ENCODE data around the gene S100A3.

Gene S100A3

DNA sequence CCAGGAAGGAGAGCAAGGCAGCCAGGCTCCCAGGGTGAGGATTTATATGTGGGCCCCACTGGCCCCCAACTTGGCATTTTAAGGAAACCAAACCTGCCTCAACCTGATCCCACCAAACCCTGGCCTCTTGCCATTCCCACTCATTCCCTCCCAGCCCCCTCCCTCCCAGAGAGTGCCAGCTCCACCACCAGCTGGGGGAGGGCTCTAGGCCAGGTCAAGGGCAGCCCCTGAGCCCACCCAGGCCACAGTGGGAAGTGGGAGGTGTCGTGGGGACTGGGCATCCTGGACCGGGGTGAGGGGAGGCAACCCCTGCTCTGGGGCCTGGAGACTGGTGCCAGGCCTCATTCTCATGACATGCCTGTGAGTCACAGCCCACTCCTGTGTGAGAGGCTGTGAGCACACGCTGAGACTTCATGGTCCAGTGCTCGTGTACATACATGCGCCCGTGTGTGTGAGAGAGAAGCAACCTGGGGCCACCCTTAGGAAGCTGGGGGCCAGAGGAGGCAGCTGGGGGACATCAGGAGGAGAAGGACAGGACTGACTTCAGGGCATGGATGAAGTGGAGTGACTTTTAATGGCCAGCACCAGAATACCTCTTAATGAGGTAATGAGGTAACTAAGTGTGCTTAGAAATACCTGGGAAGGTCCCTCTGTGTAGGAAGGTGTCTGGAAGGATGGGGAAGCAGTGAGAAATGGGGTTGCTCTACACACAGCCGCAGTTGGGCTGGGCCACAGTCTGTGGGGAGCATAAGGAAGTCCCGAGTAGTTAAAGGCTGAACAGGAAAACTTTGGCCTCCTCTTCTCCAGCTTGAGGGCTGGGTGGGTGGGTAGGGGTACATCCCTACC is 16.7 kb upstream of the S100A3 start, which contains the start of gene S100A2:
TSS of gene S100A2 (minus strand) at position 316 of the 846 bp plus-strand sequence. CDS start 1,967 bp downstream, outside the sequence.
- TF ChIP-seq CEBPB (IDR thresholded peaks at IDR 0.05) = no peak
- TF ChIP-seq, protein P1, sequence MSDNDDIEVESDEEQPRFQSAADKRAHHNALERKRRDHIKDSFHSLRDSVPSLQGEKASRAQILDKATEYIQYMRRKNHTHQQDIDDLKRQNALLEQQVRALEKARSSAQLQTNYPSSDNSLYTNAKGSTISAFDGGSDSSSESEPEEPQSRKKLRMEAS (IDR thresholded peaks at IDR 0.05) = no peak; the same call in 1 of the 2 replicates
- no peak for TF ChIP-seq YY1 (IDR thresholded peaks at IDR 0.05; ENCODE audit: low read depth)
- TF ChIP-seq, protein P2, sequence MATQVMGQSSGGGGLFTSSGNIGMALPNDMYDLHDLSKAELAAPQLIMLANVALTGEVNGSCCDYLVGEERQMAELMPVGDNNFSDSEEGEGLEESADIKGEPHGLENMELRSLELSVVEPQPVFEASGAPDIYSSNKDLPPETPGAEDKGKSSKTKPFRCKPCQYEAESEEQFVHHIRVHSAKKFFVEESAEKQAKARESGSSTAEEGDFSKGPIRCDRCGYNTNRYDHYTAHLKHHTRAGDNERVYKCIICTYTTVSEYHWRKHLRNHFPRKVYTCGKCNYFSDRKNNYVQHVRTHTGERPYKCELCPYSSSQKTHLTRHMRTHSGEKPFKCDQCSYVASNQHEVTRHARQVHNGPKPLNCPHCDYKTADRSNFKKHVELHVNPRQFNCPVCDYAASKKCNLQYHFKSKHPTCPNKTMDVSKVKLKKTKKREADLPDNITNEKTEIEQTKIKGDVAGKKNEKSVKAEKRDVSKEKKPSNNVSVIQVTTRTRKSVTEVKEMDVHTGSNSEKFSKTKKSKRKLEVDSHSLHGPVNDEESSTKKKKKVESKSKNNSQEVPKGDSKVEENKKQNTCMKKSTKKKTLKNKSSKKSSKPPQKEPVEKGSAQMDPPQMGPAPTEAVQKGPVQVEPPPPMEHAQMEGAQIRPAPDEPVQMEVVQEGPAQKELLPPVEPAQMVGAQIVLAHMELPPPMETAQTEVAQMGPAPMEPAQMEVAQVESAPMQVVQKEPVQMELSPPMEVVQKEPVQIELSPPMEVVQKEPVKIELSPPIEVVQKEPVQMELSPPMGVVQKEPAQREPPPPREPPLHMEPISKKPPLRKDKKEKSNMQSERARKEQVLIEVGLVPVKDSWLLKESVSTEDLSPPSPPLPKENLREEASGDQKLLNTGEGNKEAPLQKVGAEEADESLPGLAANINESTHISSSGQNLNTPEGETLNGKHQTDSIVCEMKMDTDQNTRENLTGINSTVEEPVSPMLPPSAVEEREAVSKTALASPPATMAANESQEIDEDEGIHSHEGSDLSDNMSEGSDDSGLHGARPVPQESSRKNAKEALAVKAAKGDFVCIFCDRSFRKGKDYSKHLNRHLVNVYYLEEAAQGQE (IDR thresholded peaks at IDR 0.05; ENCODE audit: low read depth) = no peak
- TF ChIP-seq EGR1 (IDR thresholded peaks at IDR 0.05) = no peak
- peak; percentile 70; the same call in 1 of the 2 replicates for TF ChIP-seq NFIC (IDR thresholded peaks at IDR 0.05)
- TF ChIP-seq ZBTB7A (IDR thresholded peaks at IDR 0.05; ENCODE audit: low read depth) = peak; percentile 85; the same call in 1 of the 2 replicates
- TF ChIP-seq EP300 (IDR thresholded peaks at IDR 0.05; ENCODE audit: borderline replicate concordance) = peak; percentile 70
- TF ChIP-seq CREB1 (IDR thresholded peaks at IDR 0.05; ENCODE audit: low read depth) = no peak
- no peak for TF ChIP-seq FOXM1 (IDR thresholded peaks at IDR 0.05; ENCODE audit: borderline replicate concordance, low read depth)
- no peak for TF ChIP-seq TAF1 (IDR thresholded peaks at IDR 0.05; ENCODE audit: low read depth)
- TF ChIP-seq, protein P3, sequence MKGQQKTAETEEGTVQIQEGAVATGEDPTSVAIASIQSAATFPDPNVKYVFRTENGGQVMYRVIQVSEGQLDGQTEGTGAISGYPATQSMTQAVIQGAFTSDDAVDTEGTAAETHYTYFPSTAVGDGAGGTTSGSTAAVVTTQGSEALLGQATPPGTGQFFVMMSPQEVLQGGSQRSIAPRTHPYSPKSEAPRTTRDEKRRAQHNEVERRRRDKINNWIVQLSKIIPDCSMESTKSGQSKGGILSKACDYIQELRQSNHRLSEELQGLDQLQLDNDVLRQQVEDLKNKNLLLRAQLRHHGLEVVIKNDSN (IDR thresholded peaks at IDR 0.05) = no peak
- no peak for TF ChIP-seq RAD21 (IDR thresholded peaks at IDR 0.05; ENCODE audit: low read depth)
- peak; percentile 65; the same call in 1 of the 2 replicates for TF ChIP-seq TEAD4 (IDR thresholded peaks at IDR 0.05)
- TF ChIP-seq TCF12 (IDR thresholded peaks at IDR 0.05; ENCODE audit: low read depth) = peak; percentile 85; the same call in 1 of the 2 replicates

DNA sequence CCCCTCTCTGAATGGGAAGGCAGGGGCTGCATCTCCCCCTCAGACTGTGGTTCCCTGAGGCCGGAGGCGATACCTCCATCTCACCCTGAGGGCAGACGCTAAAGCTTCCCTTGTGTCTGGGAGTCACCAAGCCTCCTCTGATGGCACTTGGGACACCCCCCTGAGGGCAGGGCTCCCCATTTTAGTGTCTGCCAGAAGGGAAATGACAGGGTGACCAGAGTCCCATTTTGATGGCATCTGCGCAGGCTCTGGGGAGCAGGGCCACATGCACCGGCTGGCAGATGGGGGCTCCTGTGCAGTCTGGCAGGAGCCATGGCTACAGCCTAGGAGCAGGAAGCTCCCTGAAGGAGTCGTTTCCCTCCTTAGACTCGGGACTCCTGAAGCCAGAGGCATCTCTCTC is 14.9 kb upstream of the S100A3 start:
- TF ChIP-seq, protein P1 (IDR thresholded peaks at IDR 0.05) = no peak
- TF ChIP-seq TEAD4 (IDR thresholded peaks at IDR 0.05) = no peak
- no peak for TF ChIP-seq RAD21 (IDR thresholded peaks at IDR 0.05; ENCODE audit: low read depth)
- no peak for TF ChIP-seq CEBPB (IDR thresholded peaks at IDR 0.05)
- no peak for TF ChIP-seq FOXM1 (IDR thresholded peaks at IDR 0.05; ENCODE audit: borderline replicate concordance, low read depth)
- TF ChIP-seq, protein P3 (IDR thresholded peaks at IDR 0.05) = no peak
- TF ChIP-seq, protein P2 (IDR thresholded peaks at IDR 0.05; ENCODE audit: low read depth) = no peak
- TF ChIP-seq NFIC (IDR thresholded peaks at IDR 0.05) = no peak
- TF ChIP-seq EGR1 (IDR thresholded peaks at IDR 0.05) = no peak
- TF ChIP-seq YY1 (IDR thresholded peaks at IDR 0.05; ENCODE audit: low read depth) = no peak
- TF ChIP-seq TCF12 (IDR thresholded peaks at IDR 0.05; ENCODE audit: low read depth) = no peak
- no peak for TF ChIP-seq ZBTB7A (IDR thresholded peaks at IDR 0.05; ENCODE audit: low read depth)
- TF ChIP-seq TAF1 (IDR thresholded peaks at IDR 0.05; ENCODE audit: low read depth) = no peak
- TF ChIP-seq CREB1 (IDR thresholded peaks at IDR 0.05; ENCODE audit: low read depth) = no peak
- TF ChIP-seq EP300 (IDR thresholded peaks at IDR 0.05; ENCODE audit: borderline replicate concordance) = no peak

DNA sequence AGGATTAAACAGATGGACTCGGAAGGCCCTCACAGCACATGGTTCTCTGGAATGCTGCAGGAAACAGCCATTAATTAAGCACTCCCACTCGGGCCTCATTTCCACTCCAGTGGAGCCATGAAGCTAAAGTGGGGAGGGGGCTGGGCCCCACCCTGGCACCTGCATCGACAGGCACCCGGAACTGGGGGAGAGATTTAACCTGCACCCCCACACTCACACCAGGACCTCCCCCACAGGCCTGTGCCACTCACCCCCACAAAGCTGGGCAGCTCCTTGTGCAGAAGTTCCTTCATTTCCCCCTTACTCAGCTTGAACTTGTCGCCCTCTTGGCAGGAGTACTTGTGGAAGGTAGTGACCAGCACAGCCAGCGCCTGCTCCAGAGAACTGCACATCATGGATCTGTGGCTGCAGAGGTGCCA is 14.4 kb upstream of the S100A3 start:
- TF ChIP-seq CREB1 (IDR thresholded peaks at IDR 0.05; ENCODE audit: low read depth) = no peak
- TF ChIP-seq, protein P2 (IDR thresholded peaks at IDR 0.05; ENCODE audit: low read depth) = no peak
- TF ChIP-seq, protein P1 (IDR thresholded peaks at IDR 0.05) = no peak; the same call in 1 of the 2 replicates
- no peak for TF ChIP-seq TCF12 (IDR thresholded peaks at IDR 0.05; ENCODE audit: low read depth)
- no peak for TF ChIP-seq YY1 (IDR thresholded peaks at IDR 0.05; ENCODE audit: low read depth)
- no peak for TF ChIP-seq ZBTB7A (IDR thresholded peaks at IDR 0.05; ENCODE audit: low read depth)
- TF ChIP-seq EGR1 (IDR thresholded peaks at IDR 0.05) = no peak
- no peak for TF ChIP-seq TEAD4 (IDR thresholded peaks at IDR 0.05)
- no peak for TF ChIP-seq NFIC (IDR thresholded peaks at IDR 0.05)
- TF ChIP-seq TAF1 (IDR thresholded peaks at IDR 0.05; ENCODE audit: low read depth) = no peak
- TF ChIP-seq CEBPB (IDR thresholded peaks at IDR 0.05) = no peak
- TF ChIP-seq EP300 (IDR thresholded peaks at IDR 0.05; ENCODE audit: borderline replicate concordance) = no peak
